Erythroblast (primary cell): ENCODE results near the gene OPCML.

Source experiments
- GATA1 ChIP-seq: IDR thresholded peaks from 2 replicates; pipeline ENCODE4 v1.6.1; 2011; ENCODE audit warnings: low read depth, mild to moderate bottlenecking, control low read depth, low read length, moderate library complexity
- POLR2A ChIP-seq: IDR thresholded peaks from 2 replicates; pipeline ENCODE4 v1.6.1; 2011; ENCODE audit warnings: mild to moderate bottlenecking, low read length

GRCh38 chr11:133053124-133053776 is 479.1 kb downstream of the OPCML start:
- TF ChIP-seq POLR2A = no peak
- no peak for TF ChIP-seq GATA1
